SK-N-SH (cell line): Measurements from ENCODE around the gene TXNDC2. TPM values are rescaled to one million over a fixed set of nuclear protein-coding genes. Genes with fewer than 3 reads are reported as not detected.

ENCODE experiments used
- CTCF ChIA-PET: fragments of 300-600, 350-600 bp; formaldehyde crosslinking; extraction: SDS; loops from one replicate; lab custom pipeline; 2021; lab: Yijun Ruan, JAX
- POLR2A ChIA-PET: fragments of 350-600 bp; sonication (Branson Sonifier 250); formaldehyde crosslinking; extraction: SDS; loops from one replicate; lab custom pipeline; 2020; ENCODE audit warnings: antibody characterized with exemption, inconsistent platforms; lab: Yijun Ruan, JAX
- DNase-seq: peaks from one replicate; pipeline ENCODE4 v3.0.0; 2012
- H2AFZ ChIP-seq: fragments of 200-600 bp; sonication (generic); 2 replicates; pipeline ENCODE4 v1.8.1; 2016; ENCODE audit warnings: antibody characterized with exemption, mild to moderate bottlenecking, low read depth
- H3F3A ChIP-seq: fragments of 200-600 bp; sonication (generic); replicated peaks from 2 replicates; pipeline ENCODE3; 2016; ENCODE audit warnings: antibody characterized with exemption, mild to moderate bottlenecking; ENCODE audit not compliant: insufficient read depth
- H3K27ac ChIP-seq, 2 experiments: fragments of 200-500 bp in 1 of 2; fragments of 200-600 bp in 1 of 2; sonication (Bioruptor generic) in 1 of 2; sonication (generic), shearing (Covaris generic) in 1 of 2; 2 replicates each; pipeline versions ENCODE4 v1.5.1 to v1.6.1; 2014 to 2016; ENCODE audit warnings: low read depth in 2 of 2, inconsistent platforms in 1 of 2, low read length in 1 of 2, mild to moderate bottlenecking in 1 of 2, mixed read lengths in 1 of 2
- H3K27me3 ChIP-seq: fragments of 200-600 bp; sonication (generic), shearing (Covaris generic); 2 replicates; pipeline ENCODE4 v1.6.1; 2016; ENCODE audit warnings: mixed run types; ENCODE audit not compliant: insufficient read depth
- H3K36me3 ChIP-seq, 2 experiments: fragments of 200-500 bp in 1 of 2; fragments of 200-600 bp in 1 of 2; sonication (Bioruptor generic) in 1 of 2; sonication (generic) in 1 of 2; replicated peaks in 1 of 2; 2 replicates each; pipeline versions ENCODE3 to v1.5.1; 2014 to 2016; ENCODE audit warnings: low read length in 1 of 2, mild to moderate bottlenecking in 1 of 2; ENCODE audit not compliant: insufficient read depth in 2 of 2, control insufficient read depth in 1 of 2
- H3K4me1 ChIP-seq, 2 experiments: fragments of 200-500 bp in 1 of 2; fragments of 200-600 bp in 1 of 2; sonication (Bioruptor generic) in 1 of 2; sonication (generic), shearing (Covaris generic) in 1 of 2; 2 replicates each; pipeline versions ENCODE4 v1.5.1 to v1.6.1; 2014 to 2016; ENCODE audit warnings: low read depth in 1 of 2, low read length in 1 of 2, mixed run types in 1 of 2; ENCODE audit not compliant: insufficient read depth in 2 of 2, control insufficient read depth in 1 of 2
- H3K4me2 ChIP-seq: fragments of 200-600 bp; sonication (generic), shearing (Covaris generic); 2 replicates; pipeline ENCODE4 v1.6.1; 2017; ENCODE audit warnings: mixed run types
- H3K4me3 ChIP-seq, 2 experiments: fragments of 200-500 bp in 1 of 2; fragments of 200-600 bp in 1 of 2; sonication (Bioruptor generic) in 1 of 2; sonication (generic), shearing (Covaris generic) in 1 of 2; 2 replicates each; pipeline versions ENCODE4 v1.5.1 to v1.8.1; 2014 to 2016; ENCODE audit warnings: low read depth in 2 of 2, inconsistent platforms in 1 of 2, low read length in 1 of 2, mild to moderate bottlenecking in 1 of 2, mixed read lengths in 1 of 2, moderate library complexity in 1 of 2
- H3K79me2 ChIP-seq: fragments of 200-600 bp; sonication (generic); 2 replicates; pipeline ENCODE4 v1.8.1; 2017; ENCODE audit warnings: mild to moderate bottlenecking; ENCODE audit not compliant: insufficient read depth
- H3K9ac ChIP-seq: fragments of 200-600 bp; sonication (generic); 2 replicates; pipeline ENCODE4 v1.6.1; 2017; ENCODE audit warnings: mixed run types
- H3K9me2 ChIP-seq: fragments of 200-600 bp; sonication (generic); 2 replicates; pipeline ENCODE4 v1.6.1; 2017; ENCODE audit warnings: mixed run types
- H3K9me3 ChIP-seq: fragments of 200-600 bp; sonication (generic); 2 replicates; pipeline ENCODE4 v1.6.1; 2017; ENCODE audit warnings: mixed run types, mild to moderate bottlenecking, moderate library complexity
- H4K20me1 ChIP-seq: fragments of 200-600 bp; sonication (generic); 2 replicates; pipeline ENCODE4 v1.6.1; 2017; ENCODE audit warnings: mild to moderate bottlenecking, mixed run types; ENCODE audit not compliant: insufficient read depth
- CTCF ChIP-seq: fragments of 200-600 bp; sonication (generic); IDR thresholded peaks from 2 replicates; pipeline ENCODE4 v1.6.1; 2017; ENCODE audit warnings: antibody characterized with exemption, mild to moderate bottlenecking, moderate library complexity
- ELF1 ChIP-seq: IDR thresholded peaks from 2 replicates; pipeline ENCODE4 v1.4.0; 2012
- EP300 ChIP-seq, 2 experiments: IDR thresholded peaks; 2 replicates each; pipeline versions ENCODE4 v1.4.0 to v1.6.1; 2012; ENCODE audit warnings: borderline replicate concordance in 1 of 2, low read depth in 1 of 2, low read length in 1 of 2
- FOXJ3 ChIP-seq: sonication (generic); formaldehyde crosslinking; IDR thresholded peaks from 2 replicates; pipeline ENCODE4 v1.5.1; 2020; ENCODE audit warnings: mild to moderate bottlenecking, missing genetic modification reagents
- GATA2 ChIP-seq: sonication (generic); formaldehyde crosslinking; IDR thresholded peaks from 2 replicates; pipeline ENCODE4 v1.5.0; 2020; ENCODE audit warnings: mild to moderate bottlenecking, missing genetic modification reagents
- MEF2A ChIP-seq: IDR thresholded peaks from 2 replicates; pipeline ENCODE4 v1.4.0; 2012; ENCODE audit warnings: low read depth, borderline replicate concordance
- MXI1 ChIP-seq: IDR thresholded peaks from 2 replicates; pipeline ENCODE4 v1.6.1; 2012; ENCODE audit warnings: mild to moderate bottlenecking, low read depth, low read length, improper control_type of control experiment
- NRF1 ChIP-seq: IDR thresholded peaks from 2 replicates; pipeline ENCODE4 v1.6.1; 2012; ENCODE audit warnings: low read depth, mild to moderate bottlenecking, low read length
- RCOR1 ChIP-seq: fragments of 150-350 bp; IDR thresholded peaks from 2 replicates; pipeline ENCODE4 v1.6.1; 2017; ENCODE audit warnings: antibody characterized with exemption, low read length
- RFX5 ChIP-seq: IDR thresholded peaks from 2 replicates; pipeline ENCODE4 v1.6.1; 2012; ENCODE audit warnings: mild to moderate bottlenecking, improper control_type of control experiment, low read length
- RXRA ChIP-seq: IDR thresholded peaks from 2 replicates; pipeline ENCODE4 v1.4.0; 2012; ENCODE audit warnings: low read depth, mild to moderate bottlenecking, borderline replicate concordance
- SMC3 ChIP-seq: IDR thresholded peaks from 2 replicates; pipeline ENCODE4 v1.6.1; 2012; ENCODE audit warnings: low read depth, low read length, improper control_type of control experiment
- TAF1 ChIP-seq: IDR thresholded peaks from 2 replicates; pipeline ENCODE4 v1.6.1; 2012; ENCODE audit warnings: low read depth, mild to moderate bottlenecking, low read length, moderate library complexity, borderline replicate concordance
- TCF12 ChIP-seq: IDR thresholded peaks from 2 replicates; pipeline ENCODE4 v1.4.0; 2012
- TEAD4 ChIP-seq: IDR thresholded peaks from 2 replicates; pipeline ENCODE4 v1.4.0; 2012; ENCODE audit warnings: mild to moderate bottlenecking, borderline replicate concordance; ENCODE audit not compliant: insufficient read depth
- WGBS: methylation state at CpG from one replicate; pipeline ENCODE4 v1.1.6; 2017; ENCODE audit warnings: low lambda C conversion rate; 5-methylcytosine and 5-hydroxymethylcytosine counted together
- polyA plus RNA-seq, 3 experiments: library from polyadenylated mRNA; depleted of rRNA; stranded (reverse); fragments of >200 nt; gene quantifications; 2 replicates each; pipeline ENCODE4 v1.2.3, GENCODE V29; 2012
- TF ChIP-seq, protein P1 (sequence below): IDR thresholded peaks from 2 replicates; pipeline ENCODE4 v1.4.0; 2012; ENCODE audit warnings: low read depth
- TF ChIP-seq, protein P2 (sequence below): IDR thresholded peaks from 2 replicates; pipeline ENCODE4 v1.4.0; 2012; ENCODE audit warnings: low read depth, borderline replicate concordance
- TF ChIP-seq, protein P3 (sequence below): IDR thresholded peaks from 2 replicates; pipeline ENCODE4 v1.4.0; 2012; ENCODE audit warnings: low read depth, borderline replicate concordance

The TXNDC2 gene
- polyA plus RNA-seq, 1 of the 3 experiments (the other 2 are of a cell fraction), result 0.07 TPM

DNA sequence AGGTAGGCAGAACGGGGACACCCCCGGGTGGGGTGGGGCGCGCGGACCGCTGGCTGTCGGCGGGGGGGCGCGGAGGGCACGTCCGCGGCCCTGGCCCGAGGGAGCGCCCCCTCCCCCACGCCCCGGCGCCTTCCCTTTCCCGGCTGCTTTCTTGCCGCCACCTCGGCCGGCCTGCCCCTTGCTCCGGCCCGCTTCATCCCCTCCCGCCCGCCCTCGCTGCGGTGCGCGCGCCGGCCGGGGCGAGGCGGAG lies 28.5 kb downstream of the TXNDC2 start:
- Histone ChIP-seq H3K9me3 (no peaks in the 10 kb centered on the region), H3K36me3 (no peaks in the 10 kb centered on the region), H3K9ac (peak overlapping the region; percentile 94), H3K4me1 (peaks cover 19 to 22% of the 10 kb centered on the region in 2 experiments; a peak in 3 of 4 replicates), H4K20me1 (peaks cover 46% of the 10 kb centered on the region), H3K27ac (peak overlapping the region; percentile 90 to 95), H2AFZ (no peak overlapping the region), H3K4me3 (peak overlapping the region; percentile 85 to 95), H3K9me2 (no peaks in the 10 kb centered on the region), H3F3A (peaks cover 19% of the 10 kb centered on the region), H3K79me2 (peaks cover 52% of the 10 kb centered on the region), H3K4me2 (peak overlapping the region; percentile 77; the same call in 1 of the 2 replicates), H3K27me3 (no peaks in the 10 kb centered on the region)
- CTCF ChIA-PET, result interaction anchor here (1.1 to 1.2 kb wide), 2 partner anchors 16 to 142 kb away, joined by 3 to 5 read pairs; no protein-coding TSS in a partner anchor
- no peak for TF ChIP-seq MEF2A
- no peak for TF ChIP-seq TCF12
- no peak for TF ChIP-seq MXI1
- no peak for TF ChIP-seq NRF1
- no peak for TF ChIP-seq RXRA
- no peak for TF ChIP-seq RFX5
- TF ChIP-seq TEAD4, result no peak
- TF ChIP-seq CTCF, result no peak
- TF ChIP-seq, protein P1, sequence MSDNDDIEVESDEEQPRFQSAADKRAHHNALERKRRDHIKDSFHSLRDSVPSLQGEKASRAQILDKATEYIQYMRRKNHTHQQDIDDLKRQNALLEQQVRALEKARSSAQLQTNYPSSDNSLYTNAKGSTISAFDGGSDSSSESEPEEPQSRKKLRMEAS, result no peak
- TF ChIP-seq SMC3, result no peak; the same call in 1 of the 2 replicates
- TF ChIP-seq, protein P2, sequence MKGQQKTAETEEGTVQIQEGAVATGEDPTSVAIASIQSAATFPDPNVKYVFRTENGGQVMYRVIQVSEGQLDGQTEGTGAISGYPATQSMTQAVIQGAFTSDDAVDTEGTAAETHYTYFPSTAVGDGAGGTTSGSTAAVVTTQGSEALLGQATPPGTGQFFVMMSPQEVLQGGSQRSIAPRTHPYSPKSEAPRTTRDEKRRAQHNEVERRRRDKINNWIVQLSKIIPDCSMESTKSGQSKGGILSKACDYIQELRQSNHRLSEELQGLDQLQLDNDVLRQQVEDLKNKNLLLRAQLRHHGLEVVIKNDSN, result no peak
- TF ChIP-seq, protein P3, sequence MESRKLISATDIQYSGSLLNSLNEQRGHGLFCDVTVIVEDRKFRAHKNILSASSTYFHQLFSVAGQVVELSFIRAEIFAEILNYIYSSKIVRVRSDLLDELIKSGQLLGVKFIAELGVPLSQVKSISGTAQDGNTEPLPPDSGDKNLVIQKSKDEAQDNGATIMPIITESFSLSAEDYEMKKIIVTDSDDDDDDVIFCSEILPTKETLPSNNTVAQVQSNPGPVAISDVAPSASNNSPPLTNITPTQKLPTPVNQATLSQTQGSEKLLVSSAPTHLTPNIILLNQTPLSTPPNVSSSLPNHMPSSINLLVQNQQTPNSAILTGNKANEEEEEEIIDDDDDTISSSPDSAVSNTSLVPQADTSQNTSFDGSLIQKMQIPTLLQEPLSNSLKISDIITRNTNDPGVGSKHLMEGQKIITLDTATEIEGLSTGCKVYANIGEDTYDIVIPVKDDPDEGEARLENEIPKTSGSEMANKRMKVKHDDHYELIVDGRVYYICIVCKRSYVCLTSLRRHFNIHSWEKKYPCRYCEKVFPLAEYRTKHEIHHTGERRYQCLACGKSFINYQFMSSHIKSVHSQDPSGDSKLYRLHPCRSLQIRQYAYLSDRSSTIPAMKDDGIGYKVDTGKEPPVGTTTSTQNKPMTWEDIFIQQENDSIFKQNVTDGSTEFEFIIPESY, result no peak
- no peak for TF ChIP-seq FOXJ3
- TF ChIP-seq EP300 (IDR thresholded peaks at IDR 0.05; ENCODE audit: borderline replicate concordance in 1 of 2, low read depth in 1 of 2, low read length in 1 of 2), result no peak
- TF ChIP-seq RCOR1, result no peak
- no peak for TF ChIP-seq GATA2
- TF ChIP-seq ELF1, result no peak
- TF ChIP-seq TAF1, result no peak
- POLR2A ChIA-PET, result interaction anchor here (1.0 kb wide), 1 partner anchor 346 kb away, joined by 3 read pairs; no protein-coding TSS in a partner anchor
- peak; percentile 84 for DNase-seq
- 9% methylated on average over 4 of the region's 35 CpGs for WGBS
